ENCODE data around the gene LILRB5. TPM values are rescaled to one million over a fixed set of nuclear protein-coding genes. Genes with fewer than 3 reads are reported as not detected.
A peak's percentile ranks its signal among the peaks of the same experiment; 100 is the strongest.
"Not testable (repeated sequence)": the region's sequence is repeated elsewhere in the genome, so short reads cannot be mapped to it uniquely, and the experiment has no call there.

Gene LILRB5
- not detected for total RNA-seq

DNA sequence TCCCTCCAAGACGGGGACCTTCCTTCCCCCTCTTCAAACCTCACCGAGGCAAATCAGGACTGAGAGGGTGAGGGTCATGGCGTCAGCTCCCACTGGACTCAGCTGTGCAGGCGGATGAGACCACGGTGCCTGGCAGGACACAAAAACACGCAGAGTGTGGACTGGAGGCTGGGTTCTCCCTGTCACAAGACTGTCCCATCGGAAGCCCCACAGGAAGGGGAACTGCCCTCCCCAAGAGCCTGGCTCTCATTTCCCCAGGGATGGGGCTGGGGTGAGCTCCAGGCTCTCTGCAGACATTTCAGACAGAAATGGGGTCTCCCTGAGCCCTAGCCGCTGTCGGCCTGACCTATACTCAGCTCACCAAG is at the start of gene LILRB5:
LILRB5 (minus strand) TSS at position 158 of the 365 bp plus-strand sequence; CDS start at position 78, 80 bp downstream.
- Mint-ChIP-seq H3K9me3 (ENCODE audit: low read depth) (no peaks in the 10 kb centered on the region), H3K4me1 (no peaks in the 10 kb centered on the region), H3K27ac (no peak within 1 kb of the TSS), H3K27me3 (peaks cover 9% of the 10 kb centered on the region), H3K36me3 (no peaks in the 10 kb centered on the region), H3K4me3 (no peak within 1 kb of the TSS)
- no peak for ATAC-seq
- no peak for DNase-seq
- CTCF ChIA-PET = interaction anchor here (1.9 kb wide), 1 partner anchor 9 kb away, joined by 8 read pairs; no protein-coding TSS in a partner anchor

DNA sequence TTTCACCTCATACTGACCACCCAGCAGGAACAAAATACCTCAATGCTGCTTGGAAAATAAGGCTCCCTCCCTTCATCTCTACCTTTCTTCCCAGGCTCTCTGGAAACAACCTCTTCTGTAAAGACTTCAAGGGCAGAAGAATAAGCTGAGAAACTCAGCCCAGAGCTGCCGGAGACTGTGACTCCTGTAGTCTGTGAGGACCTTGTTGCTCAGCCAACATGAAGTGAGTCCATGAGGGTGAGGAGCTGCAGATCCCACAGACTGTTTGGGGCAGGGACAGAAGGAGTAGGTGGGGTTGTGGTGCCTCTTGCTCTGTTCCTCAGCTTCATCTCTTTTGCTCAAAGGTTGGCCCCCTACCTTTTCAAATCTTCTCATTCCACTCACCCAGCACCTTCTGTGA is 48.1 kb upstream of the LILRB5 start:
- H3K4me1 Mint-ChIP-seq = peaks cover 12% of the 10 kb centered on the region
- CTCF ChIA-PET = no interaction called here
- peaks cover 20% of the 10 kb centered on the region for H3K27me3 Mint-ChIP-seq
- no peaks in the 10 kb centered on the region for H3K36me3 Mint-ChIP-seq
- no peak overlapping the region for H3K4me3 Mint-ChIP-seq
- no peaks in the 10 kb centered on the region for H3K9me3 Mint-ChIP-seq (ENCODE audit: low read depth)
- ATAC-seq = no peak
- no peak for DNase-seq
- no peak overlapping the region for H3K27ac Mint-ChIP-seq

DNA sequence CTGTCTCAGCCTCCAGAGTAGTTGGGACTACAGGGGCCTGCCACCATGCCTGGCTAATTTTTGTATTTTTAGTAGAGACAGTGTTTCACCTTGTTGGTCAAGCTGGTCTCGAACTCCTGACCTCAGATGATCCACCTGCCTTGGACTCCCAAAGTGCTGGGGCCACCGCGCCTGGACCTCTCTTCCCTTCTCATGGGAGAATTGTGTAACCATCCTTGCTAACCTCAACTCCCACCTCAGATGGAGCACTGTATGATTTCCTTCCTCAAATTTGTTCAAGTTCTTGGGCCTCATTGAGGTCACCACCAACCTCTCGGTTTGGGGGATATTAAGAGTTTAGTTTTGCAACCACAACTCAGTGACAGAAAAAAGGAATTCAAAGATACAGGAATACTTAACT is 45.2 kb upstream of the LILRB5 start:
- peaks cover 12% of the 10 kb centered on the region for H3K4me1 Mint-ChIP-seq
- H3K9me3 Mint-ChIP-seq (ENCODE audit: low read depth) = no peaks in the 10 kb centered on the region
- no peaks in the 10 kb centered on the region for H3K36me3 Mint-ChIP-seq
- CTCF ChIA-PET = no interaction called here
- DNase-seq (no peak), ATAC-seq (no peak)
- H3K27ac Mint-ChIP-seq = no peak overlapping the region
- H3K27me3 Mint-ChIP-seq = peaks cover 20% of the 10 kb centered on the region
- no peak overlapping the region for H3K4me3 Mint-ChIP-seq

DNA sequence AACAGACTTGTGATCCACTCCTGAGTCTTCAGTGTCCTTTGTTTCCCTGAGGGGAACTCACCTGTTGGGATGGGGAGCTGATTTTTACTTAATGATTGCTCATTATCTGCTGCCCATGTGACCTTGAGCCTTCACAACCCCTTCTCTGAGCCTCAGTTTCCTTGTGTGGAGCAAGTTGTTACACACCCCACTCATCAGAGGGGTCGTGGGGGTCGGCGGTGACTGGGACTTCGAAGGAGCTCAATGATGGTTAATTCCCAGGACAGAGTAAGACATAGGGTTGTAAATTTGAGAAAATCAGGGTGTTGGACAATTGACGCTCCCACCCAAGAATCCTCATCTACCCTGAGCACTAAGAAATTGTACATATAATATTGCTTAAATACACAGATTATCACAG is 42.4 kb upstream of the LILRB5 start:
- Mint-ChIP-seq H3K27me3 (peaks cover 18% of the 10 kb centered on the region), H3K9me3 (ENCODE audit: low read depth) (no peaks in the 10 kb centered on the region), H3K27ac (no peak overlapping the region), H3K36me3 (no peaks in the 10 kb centered on the region), H3K4me1 (peaks cover 7% of the 10 kb centered on the region), H3K4me3 (no peak overlapping the region)
- ATAC-seq (no peak), DNase-seq (peak; percentile 7)
- CTCF ChIA-PET = no interaction called here

- no peak overlapping the region for H3K4me3 Mint-ChIP-seq
- H3K4me1 Mint-ChIP-seq = peaks cover 5% of the 10 kb centered on the region
- H3K27me3 Mint-ChIP-seq = peaks cover 18% of the 10 kb centered on the region
- CTCF ChIA-PET = no interaction called here
- H3K9me3 Mint-ChIP-seq (ENCODE audit: low read depth) = no peaks in the 10 kb centered on the region
- peak; percentile 21 for DNase-seq
- no peak overlapping the region for H3K27ac Mint-ChIP-seq
- ATAC-seq = no peak
- H3K36me3 Mint-ChIP-seq = no peaks in the 10 kb centered on the region
These were observed 42.0 kb upstream of the LILRB5 start for GRCh38 chr19:54299126-54299498.

DNA sequence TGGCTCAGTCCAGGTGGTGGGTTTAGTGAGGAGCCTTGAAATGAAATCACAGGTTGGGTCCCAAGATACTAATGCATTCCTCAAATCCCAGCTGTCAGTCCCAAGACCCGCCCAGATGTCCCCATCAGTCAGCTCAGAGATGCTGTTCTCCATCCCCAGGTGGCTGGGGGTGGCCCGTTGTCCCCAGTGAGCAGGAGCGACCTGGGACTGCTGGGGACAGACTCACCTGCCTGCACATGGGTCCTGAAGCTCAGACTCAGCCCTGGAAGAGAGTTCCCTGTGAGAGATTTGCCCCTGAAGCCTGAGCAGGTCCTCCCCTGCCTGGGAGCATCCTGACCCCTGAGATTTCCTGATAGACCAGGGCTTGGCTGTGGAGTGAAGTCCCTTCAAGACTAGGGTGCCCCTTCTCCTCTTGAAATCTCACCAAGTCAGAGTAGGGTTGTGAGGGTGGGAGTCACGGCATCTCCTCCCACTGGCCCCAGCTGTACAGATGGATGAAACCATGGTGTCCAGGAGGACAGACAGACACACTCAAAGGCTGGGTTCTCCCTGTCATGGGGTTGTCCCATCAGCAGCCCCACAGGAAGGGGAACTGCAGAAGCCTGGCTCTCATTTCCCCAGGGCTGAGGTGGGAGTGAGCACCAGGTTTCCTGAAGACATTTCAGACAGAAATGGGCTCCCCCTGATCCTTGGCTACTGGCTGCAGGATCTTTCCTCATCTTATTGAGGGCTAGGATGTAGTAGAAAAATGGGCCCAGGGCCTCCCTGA is 41.5 kb upstream of the LILRB5 start:
- Mint-ChIP-seq H3K4me3 (no peak overlapping the region), H3K36me3 (no peaks in the 10 kb centered on the region), H3K27ac (no peak overlapping the region), H3K27me3 (peaks cover 18% of the 10 kb centered on the region), H3K4me1 (no peaks in the 10 kb centered on the region), H3K9me3 (ENCODE audit: low read depth) (no peaks in the 10 kb centered on the region)
- no peak for ATAC-seq
- no peak for DNase-seq
- CTCF ChIA-PET = interaction anchor here (0.6 kb wide), 1 partner anchor 140 kb away, joined by 3 read pairs; no protein-coding TSS in a partner anchor

DNA sequence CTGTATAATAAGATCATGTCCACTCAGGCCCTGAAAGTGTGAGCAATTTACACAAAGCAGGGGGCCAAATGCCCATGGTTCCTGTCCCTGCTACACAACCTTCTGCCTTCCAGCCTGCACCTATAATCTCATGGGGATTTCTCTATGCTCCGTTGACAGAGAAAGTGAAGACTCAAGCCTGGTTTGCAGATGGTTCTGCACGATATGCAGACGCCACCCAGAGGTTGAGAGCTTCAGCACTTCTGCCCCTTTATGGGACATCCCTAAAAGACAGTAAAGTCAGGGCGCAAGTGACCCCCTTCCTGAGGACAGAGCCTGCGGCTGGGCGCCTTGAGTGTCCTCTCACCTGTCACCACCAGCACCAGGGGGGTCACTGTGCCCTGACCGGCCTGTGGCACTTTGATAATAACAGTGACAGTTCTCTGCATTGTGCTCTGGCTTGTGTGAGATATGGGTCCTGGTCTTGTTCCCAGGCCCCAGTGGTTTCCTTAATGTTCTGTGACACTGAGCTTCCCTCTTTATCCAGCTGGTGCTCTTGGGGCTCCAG is 40.8 kb upstream of the LILRB5 start:
- H3K36me3 Mint-ChIP-seq = no peaks in the 10 kb centered on the region
- no peaks in the 10 kb centered on the region for H3K9me3 Mint-ChIP-seq (ENCODE audit: low read depth)
- ATAC-seq (no peak), DNase-seq (no peak)
- H3K4me1 Mint-ChIP-seq = no peaks in the 10 kb centered on the region
- CTCF ChIA-PET = interaction anchor here (0.6 kb wide), 1 partner anchor 139 kb away, joined by 3 read pairs; no protein-coding TSS in a partner anchor
- H3K4me3 Mint-ChIP-seq = no peak overlapping the region
- H3K27me3 Mint-ChIP-seq = peaks cover 13% of the 10 kb centered on the region
- H3K27ac Mint-ChIP-seq = no peak overlapping the region

DNA sequence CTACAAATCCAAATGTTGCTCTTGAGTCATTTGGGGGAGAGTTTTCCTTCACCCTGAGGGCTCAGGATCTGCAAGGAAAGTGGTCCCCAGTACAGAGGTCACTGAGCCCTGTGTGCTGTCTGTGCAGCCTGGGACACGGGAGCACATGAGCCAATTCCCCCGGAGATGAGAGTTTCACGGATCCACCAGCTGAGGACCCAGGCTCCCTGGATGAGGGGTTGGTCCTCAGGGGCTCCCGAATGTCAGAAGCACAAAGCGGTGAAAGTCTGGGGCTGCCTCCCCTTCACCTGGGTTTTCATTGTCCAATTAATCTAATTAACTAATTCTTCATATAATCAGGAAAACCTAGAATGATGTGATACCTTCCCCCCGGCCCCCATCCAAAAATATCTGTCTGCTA is 37.5 kb upstream of the LILRB5 start:
- Mint-ChIP-seq H3K27ac (no peak overlapping the region), H3K36me3 (no peaks in the 10 kb centered on the region), H3K4me1 (no peaks in the 10 kb centered on the region), H3K9me3 (ENCODE audit: low read depth) (no peaks in the 10 kb centered on the region), H3K4me3 (no peak overlapping the region), H3K27me3 (peaks cover 7% of the 10 kb centered on the region)
- CTCF ChIA-PET = no interaction called here
- no peak for DNase-seq
- ATAC-seq = no peak

DNA sequence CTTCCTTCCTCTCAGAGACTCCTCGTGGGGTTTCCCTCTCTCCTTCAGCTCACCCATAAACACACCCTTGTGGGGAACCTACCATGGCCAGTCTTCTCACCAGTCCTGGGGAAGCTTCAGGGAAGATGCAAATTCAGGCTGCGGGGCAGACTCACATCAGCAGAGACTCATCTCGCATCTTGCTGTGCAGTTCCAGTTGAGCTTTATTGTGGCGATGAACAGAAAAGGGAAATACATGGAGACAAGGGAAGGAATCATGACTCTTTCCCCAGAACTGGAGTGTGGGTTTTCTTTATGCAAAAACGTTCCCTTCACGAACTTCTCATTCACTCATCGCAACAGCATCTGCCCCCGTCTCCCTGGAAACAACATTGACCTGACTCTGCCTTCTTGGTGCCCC is 32.1 kb upstream of the LILRB5 start:
- H3K9me3 Mint-ChIP-seq (ENCODE audit: low read depth); H3K4me3 Mint-ChIP-seq; ATAC-seq; DNase-seq; CTCF ChIA-PET; H3K36me3 Mint-ChIP-seq; H3K27ac Mint-ChIP-seq; H3K4me1 Mint-ChIP-seq: not testable (repeated sequence)
- H3K27me3 Mint-ChIP-seq = peaks cover 26% of the 10 kb centered on the region

DNA sequence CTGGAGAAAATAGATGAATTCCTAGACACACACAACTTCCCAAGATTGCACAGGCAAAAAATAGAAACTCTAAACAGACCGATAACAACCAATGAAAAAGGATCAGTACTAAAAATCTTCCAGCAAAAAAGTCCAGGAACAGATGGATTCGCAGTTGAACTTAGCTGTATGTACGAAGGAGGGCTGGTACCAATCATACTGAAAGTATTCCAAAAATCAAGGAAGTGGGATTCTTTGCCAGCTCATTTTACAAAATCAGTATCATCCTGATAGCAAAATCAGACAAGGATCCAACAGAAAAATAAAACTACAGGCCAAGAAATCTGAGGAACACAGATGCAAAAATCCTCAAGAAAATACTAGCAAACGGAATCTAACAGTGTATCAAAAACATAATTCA is 30.4 kb upstream of the LILRB5 start:
- CTCF ChIA-PET = no interaction called here
- H3K36me3 Mint-ChIP-seq = no peaks in the 10 kb centered on the region
- no peak for DNase-seq
- H3K27ac Mint-ChIP-seq = no peak overlapping the region
- H3K4me1 Mint-ChIP-seq = no peaks in the 10 kb centered on the region
- no peak overlapping the region for H3K4me3 Mint-ChIP-seq
- ATAC-seq = no peak
- no peaks in the 10 kb centered on the region for H3K9me3 Mint-ChIP-seq (ENCODE audit: low read depth)
- peaks cover 32% of the 10 kb centered on the region for H3K27me3 Mint-ChIP-seq

DNA sequence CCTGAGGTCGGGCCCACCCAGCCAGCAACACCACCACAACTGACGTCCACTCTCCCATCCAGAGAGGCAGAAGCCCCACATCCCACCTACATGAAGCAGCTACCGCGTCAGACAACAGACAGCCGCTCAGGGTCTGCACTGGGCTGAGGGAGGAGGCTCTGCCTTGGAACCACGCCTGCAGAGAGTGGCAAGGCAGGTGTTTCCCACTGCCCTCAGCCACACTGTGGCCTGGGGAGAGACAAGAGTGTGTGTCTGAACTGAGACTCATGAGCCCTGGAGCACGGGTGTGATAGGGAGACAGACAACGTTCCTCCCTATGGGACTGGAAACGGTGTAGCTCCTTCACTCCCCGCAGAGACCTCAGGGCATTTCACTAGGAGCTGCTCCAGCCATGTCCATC is 29.2 kb upstream of the LILRB5 start:
- H3K4me1 Mint-ChIP-seq; H3K27ac Mint-ChIP-seq; H3K9me3 Mint-ChIP-seq (ENCODE audit: low read depth); H3K4me3 Mint-ChIP-seq; H3K36me3 Mint-ChIP-seq; CTCF ChIA-PET; ATAC-seq: not testable (repeated sequence)
- DNase-seq = peak; percentile 15
- H3K27me3 Mint-ChIP-seq = peaks cover 37% of the 10 kb centered on the region

DNA sequence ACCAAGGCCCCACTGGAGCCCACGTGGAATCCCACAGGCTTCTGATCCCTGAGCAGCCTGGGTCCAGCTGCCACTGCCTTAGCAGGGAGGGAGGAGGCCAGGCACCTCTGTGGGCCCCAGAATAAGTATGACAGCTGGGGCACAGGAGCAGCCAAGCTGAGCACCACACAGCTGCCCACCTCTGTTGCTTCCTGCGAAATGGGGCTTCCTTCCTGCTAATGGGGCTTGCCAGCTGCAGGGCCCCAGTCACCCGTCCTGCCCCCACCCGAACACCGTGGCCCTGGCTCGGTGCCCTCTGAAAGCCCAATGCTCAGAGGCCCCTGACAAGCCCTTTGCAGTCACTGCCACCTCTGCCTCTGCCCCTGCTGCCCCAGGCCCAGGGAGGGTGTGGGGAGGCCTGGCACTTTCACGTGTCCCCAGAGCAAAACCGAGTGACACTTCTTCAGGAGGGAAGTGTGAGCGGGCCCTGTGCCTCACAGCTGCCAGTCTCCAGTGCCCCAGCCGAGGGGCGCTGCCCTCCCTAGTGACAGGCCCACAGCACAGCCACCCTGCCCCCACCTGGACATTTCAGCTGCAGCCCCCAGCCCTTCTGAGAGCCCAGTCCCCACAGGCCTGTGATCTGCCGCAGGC is 28.5 kb upstream of the LILRB5 start:
- H3K4me1 Mint-ChIP-seq; H3K27ac Mint-ChIP-seq; CTCF ChIA-PET; ATAC-seq; H3K36me3 Mint-ChIP-seq; H3K4me3 Mint-ChIP-seq; H3K9me3 Mint-ChIP-seq (ENCODE audit: low read depth): not testable (repeated sequence)
- DNase-seq = peak; percentile 38
- H3K27me3 Mint-ChIP-seq = peaks cover 43% of the 10 kb centered on the region

GRCh38 chr19:54282686-54283470 is 25.8 kb upstream of the LILRB5 start:
- Mint-ChIP-seq H3K36me3 (no peaks in the 10 kb centered on the region), H3K4me1 (no peaks in the 10 kb centered on the region), H3K4me3 (no peak overlapping the region), H3K27me3 (peaks cover 52% of the 10 kb centered on the region), H3K9me3 (ENCODE audit: low read depth) (no peaks in the 10 kb centered on the region), H3K27ac (no peak overlapping the region)
- no peak for ATAC-seq
- CTCF ChIA-PET = interaction anchor here (1.5 kb wide), 1 partner anchor 17 kb away, joined by 3 read pairs; no protein-coding TSS in a partner anchor
- DNase-seq = peak; percentile 16

Measured in activated CD8-positive, alpha-beta memory T cell treated with anti-CD3 and anti-CD28 coated beads, Interleukin-2, amount 10 ng/mL, durations not matched to agents 7 days and 5 days (primary cell).